HEK293 (cell line): Measurements from ENCODE around the gene ARHGAP5.

Experiments used
- INSM2 ChIP-seq: fragments of 450-650 bp; formaldehyde crosslinking; IDR thresholded peaks from 2 replicates; pipeline ENCODE4 v1.5.1; 2016; ENCODE audit warnings: missing biosample characterization, missing genetic modification characterization
- RBAK ChIP-seq: fragments of 450-650 bp; formaldehyde crosslinking; IDR thresholded peaks from 2 replicates; pipeline ENCODE4 v1.5.1; 2016; ENCODE audit warnings: missing biosample characterization, missing genetic modification characterization
- SCRT1 ChIP-seq: fragments of 450-650 bp; formaldehyde crosslinking; IDR thresholded peaks from 2 replicates; pipeline ENCODE4 v1.5.1; 2016; ENCODE audit warnings: missing biosample characterization, missing genetic modification characterization, borderline replicate concordance
- SP7 ChIP-seq: fragments of 450-650 bp; formaldehyde crosslinking; IDR thresholded peaks from 2 replicates; pipeline ENCODE4 v1.5.1; 2016; ENCODE audit warnings: missing biosample characterization, missing genetic modification characterization
- TRIM28 ChIP-seq: IDR thresholded peaks from 2 replicates; pipeline ENCODE4 v1.6.1; 2011; ENCODE audit warnings: low read length, control low read depth, borderline replicate concordance
- ZBTB7A ChIP-seq: fragments of 450-650 bp; formaldehyde crosslinking; IDR thresholded peaks from 2 replicates; pipeline ENCODE4 v1.5.1; 2016; ENCODE audit warnings: low read depth, missing biosample characterization, missing genetic modification characterization
- ZBTB8A ChIP-seq: fragments of 450-650 bp; formaldehyde crosslinking; IDR thresholded peaks from 2 replicates; pipeline ENCODE4 v1.5.1; 2016; ENCODE audit warnings: missing biosample characterization, missing genetic modification characterization
- ZFP3 ChIP-seq: fragments of 450-650 bp; formaldehyde crosslinking; IDR thresholded peaks from 2 replicates; pipeline ENCODE4 v1.5.1; 2016; ENCODE audit warnings: low read depth, missing biosample characterization, missing genetic modification characterization
- ZNF133 ChIP-seq: fragments of 450-650 bp; formaldehyde crosslinking; IDR thresholded peaks from 2 replicates; pipeline ENCODE4 v1.5.1; 2016; ENCODE audit warnings: missing biosample characterization, missing genetic modification characterization
- ZNF146 ChIP-seq: fragments of 450-650 bp; formaldehyde crosslinking; IDR thresholded peaks from 2 replicates; pipeline ENCODE4 v1.5.1; 2016; ENCODE audit warnings: missing biosample characterization, missing genetic modification characterization
- ZNF148 ChIP-seq: fragments of 450-650 bp; formaldehyde crosslinking; IDR thresholded peaks from 2 replicates; pipeline ENCODE4 v1.5.0; 2017; ENCODE audit warnings: missing biosample characterization, missing genetic modification characterization, borderline replicate concordance
- ZNF280D ChIP-seq: fragments of 450-650 bp; formaldehyde crosslinking; IDR thresholded peaks from 2 replicates; pipeline ENCODE4 v1.5.1; 2016; ENCODE audit warnings: missing biosample characterization, missing genetic modification characterization
- ZNF324 ChIP-seq: fragments of 450-650 bp; formaldehyde crosslinking; IDR thresholded peaks from 2 replicates; pipeline ENCODE4 v1.5.1; 2016; ENCODE audit warnings: missing biosample characterization, missing genetic modification characterization
- ZNF341 ChIP-seq: fragments of 450-650 bp; formaldehyde crosslinking; IDR thresholded peaks from 2 replicates; pipeline ENCODE4; 2016; ENCODE audit warnings: low read depth, missing biosample characterization, missing genetic modification characterization
- ZNF362 ChIP-seq: fragments of 450-650 bp; formaldehyde crosslinking; IDR thresholded peaks from 2 replicates; pipeline ENCODE4 v1.5.1; 2016; ENCODE audit warnings: missing biosample characterization, missing genetic modification characterization
- ZNF366 ChIP-seq: fragments of 450-650 bp; formaldehyde crosslinking; conservative IDR thresholded peaks from 2 replicates; pipeline ENCODE4 v1.5.1; 2016; ENCODE audit warnings: missing biosample characterization, missing genetic modification characterization
- ZNF48 ChIP-seq: fragments of 450-650 bp; formaldehyde crosslinking; IDR thresholded peaks from 2 replicates; pipeline ENCODE4 v1.5.1; 2016; ENCODE audit warnings: missing biosample characterization, missing genetic modification characterization
- ZNF549 ChIP-seq: fragments of 450-650 bp; IDR thresholded peaks from 2 replicates; pipeline ENCODE4 v1.5.1; 2018; ENCODE audit warnings: missing biosample characterization, missing genetic modification characterization, mild to moderate bottlenecking, inconsistent platforms, moderate library complexity
- ZNF561 ChIP-seq: fragments of 450-650 bp; IDR thresholded peaks from 2 replicates; pipeline ENCODE4 v1.5.1; 2018; ENCODE audit warnings: missing biosample characterization, missing genetic modification characterization, borderline replicate concordance
- ZNF654 ChIP-seq: fragments of 450-650 bp; formaldehyde crosslinking; IDR thresholded peaks from 2 replicates; pipeline ENCODE4 v1.5.1; 2016; ENCODE audit warnings: low read depth, missing biosample characterization, missing genetic modification characterization
- ZNF670 ChIP-seq: fragments of 450-650 bp; formaldehyde crosslinking; IDR thresholded peaks from 2 replicates; pipeline ENCODE4 v1.5.1; 2016; ENCODE audit warnings: missing biosample characterization, missing genetic modification characterization, low read depth
- ZNF785 ChIP-seq: fragments of 450-650 bp; formaldehyde crosslinking; IDR thresholded peaks from 2 replicates; pipeline ENCODE4 v1.5.1; 2016; ENCODE audit warnings: missing biosample characterization, missing genetic modification characterization
- TF ChIP-seq, protein P1 (sequence below): fragments of 450-650 bp; formaldehyde crosslinking; IDR thresholded peaks from 2 replicates; pipeline ENCODE4 v1.5.1; 2016; ENCODE audit warnings: missing biosample characterization, missing genetic modification characterization
- TF ChIP-seq, protein P2 (sequence below): fragments of 450-650 bp; formaldehyde crosslinking; IDR thresholded peaks from 2 replicates; pipeline ENCODE4 v1.5.1; 2016; ENCODE audit warnings: missing biosample characterization, missing genetic modification characterization, borderline replicate concordance

Gene ARHGAP5

GRCh38 chr14:32076278-32077080 is 625 bp upstream of the ARHGAP5 start (continued):
- no peak for TF ChIP-seq ZNF148 (tag by site-specific recombination)
- TF ChIP-seq ZNF366 (tag by site-specific recombination), result peak; percentile 99
- TF ChIP-seq, protein P1, sequence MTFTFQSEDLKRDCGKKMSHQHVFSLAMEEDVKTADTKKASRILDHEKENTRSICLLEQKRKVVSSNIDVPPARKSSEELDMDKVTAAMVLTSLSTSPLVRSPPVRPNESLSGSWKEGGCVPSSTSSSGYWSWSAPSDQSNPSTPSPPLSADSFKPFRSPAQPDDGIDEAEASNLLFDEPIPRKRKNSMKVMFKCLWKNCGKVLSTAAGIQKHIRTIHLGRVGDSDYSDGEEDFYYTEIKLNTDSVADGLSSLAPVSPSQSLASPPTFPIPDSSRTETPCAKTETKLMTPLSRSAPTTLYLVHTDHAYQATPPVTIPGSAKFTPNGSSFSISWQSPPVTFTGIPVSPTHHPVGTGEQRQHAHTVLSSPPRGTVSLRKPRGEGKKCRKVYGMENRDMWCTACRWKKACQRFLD, result no peak
- TF ChIP-seq ZNF561 (tag by site-specific recombination), result no peak
- TF ChIP-seq ZBTB8A (tag by site-specific recombination), result peak; percentile 53
- no peak for TF ChIP-seq ZNF146
- TF ChIP-seq, protein P2, sequence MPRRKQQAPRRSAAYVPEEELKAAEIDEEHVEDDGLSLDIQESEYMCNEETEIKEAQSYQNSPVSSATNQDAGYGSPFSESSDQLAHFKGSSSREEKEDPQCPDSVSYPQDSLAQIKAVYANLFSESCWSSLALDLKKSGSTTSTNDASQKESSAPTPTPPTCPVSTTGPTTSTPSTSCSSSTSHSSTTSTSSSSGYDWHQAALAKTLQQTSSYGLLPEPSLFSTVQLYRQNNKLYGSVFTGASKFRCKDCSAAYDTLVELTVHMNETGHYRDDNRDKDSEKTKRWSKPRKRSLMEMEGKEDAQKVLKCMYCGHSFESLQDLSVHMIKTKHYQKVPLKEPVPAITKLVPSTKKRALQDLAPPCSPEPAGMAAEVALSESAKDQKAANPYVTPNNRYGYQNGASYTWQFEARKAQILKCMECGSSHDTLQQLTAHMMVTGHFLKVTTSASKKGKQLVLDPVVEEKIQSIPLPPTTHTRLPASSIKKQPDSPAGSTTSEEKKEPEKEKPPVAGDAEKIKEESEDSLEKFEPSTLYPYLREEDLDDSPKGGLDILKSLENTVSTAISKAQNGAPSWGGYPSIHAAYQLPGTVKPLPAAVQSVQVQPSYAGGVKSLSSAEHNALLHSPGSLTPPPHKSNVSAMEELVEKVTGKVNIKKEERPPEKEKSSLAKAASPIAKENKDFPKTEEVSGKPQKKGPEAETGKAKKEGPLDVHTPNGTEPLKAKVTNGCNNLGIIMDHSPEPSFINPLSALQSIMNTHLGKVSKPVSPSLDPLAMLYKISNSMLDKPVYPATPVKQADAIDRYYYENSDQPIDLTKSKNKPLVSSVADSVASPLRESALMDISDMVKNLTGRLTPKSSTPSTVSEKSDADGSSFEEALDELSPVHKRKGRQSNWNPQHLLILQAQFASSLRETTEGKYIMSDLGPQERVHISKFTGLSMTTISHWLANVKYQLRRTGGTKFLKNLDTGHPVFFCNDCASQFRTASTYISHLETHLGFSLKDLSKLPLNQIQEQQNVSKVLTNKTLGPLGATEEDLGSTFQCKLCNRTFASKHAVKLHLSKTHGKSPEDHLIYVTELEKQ (tag by site-specific recombination), result no peak
- TF ChIP-seq ZNF670, result no peak
- no peak for TF ChIP-seq ZNF280D
- peak; percentile 89 for TF ChIP-seq ZNF341 (tag by site-specific recombination)
- no peak for TF ChIP-seq ZNF362
- no peak for TF ChIP-seq ZNF549 (tag by site-specific recombination)
- no peak for TF ChIP-seq ZNF785 (tag by site-specific recombination)
- no peak for TF ChIP-seq ZNF48
- TF ChIP-seq ZNF133 (tag by site-specific recombination), result no peak
- TF ChIP-seq INSM2 (tag by site-specific recombination), result no peak
- no peak for TF ChIP-seq SCRT1
- no peak for TF ChIP-seq ZBTB7A
- TF ChIP-seq ZNF654 (tag by site-specific recombination), result no peak
- no peak for TF ChIP-seq TRIM28
- peak; percentile 80 for TF ChIP-seq SP7 (tag by site-specific recombination)
- TF ChIP-seq ZNF324 (tag by site-specific recombination), result peak; percentile 92
- no peak for TF ChIP-seq RBAK (tag by site-specific recombination)
- TF ChIP-seq ZFP3 (tag by site-specific recombination), result no peak
